A549 treated with AZD2906 at 1 μM for 4 hours (cell line): Measurements from ENCODE around the gene ANKRD13A. TPM values are rescaled to one million over a fixed set of nuclear protein-coding genes. Genes with fewer than 3 reads are reported as not detected.

ENCODE experiments used
- total RNA-seq: library from RNA; stranded (reverse); fragments of 200-300 nt; extraction: Qiagen RNA extraction; gene quantifications from 5 replicates; pipeline ENCODE4 v1.2.3, GENCODE V29; 2022

The ANKRD13A gene
- 13.6 to 20.7 TPM (median 14.7 TPM) in 5 replicates for total RNA-seq

DNA sequence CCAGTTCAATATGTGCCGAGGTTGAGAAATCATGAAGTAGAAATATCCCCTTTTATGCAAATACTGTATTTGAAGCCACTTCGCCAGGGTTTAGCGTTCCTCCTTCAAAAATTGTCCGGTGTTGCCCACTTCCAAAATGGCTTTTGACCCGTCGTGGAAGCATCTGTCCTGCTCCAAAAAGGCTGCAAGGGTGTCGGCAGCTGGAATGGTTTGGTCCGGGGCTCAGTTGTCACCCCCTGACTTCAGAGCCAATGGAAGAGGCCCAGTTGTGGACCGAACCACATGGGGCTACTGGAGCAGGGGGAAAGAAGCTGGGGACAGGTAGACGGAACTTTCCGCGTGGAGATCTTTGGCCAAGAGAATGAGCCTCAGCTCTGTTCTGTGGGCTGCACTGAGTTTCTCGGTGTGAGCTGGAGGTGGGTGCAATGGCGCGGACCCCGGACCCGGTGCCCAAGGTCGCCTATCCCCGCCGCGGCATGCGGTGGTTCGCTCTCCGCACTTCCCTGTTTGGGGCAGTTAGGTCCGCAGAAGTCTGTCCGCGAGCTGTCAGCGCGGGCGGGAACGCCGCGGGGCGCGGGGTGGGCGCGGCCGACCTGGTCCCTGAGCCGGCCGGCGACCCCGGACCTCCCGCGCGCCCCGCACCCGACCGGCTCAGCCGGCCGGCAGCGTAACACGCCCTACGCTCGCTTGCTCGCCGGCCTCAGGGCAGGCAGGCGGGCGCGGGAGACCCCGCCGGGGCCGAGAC is at the start of gene ANKRD13A:
ANKRD13A (plus strand) TSS at position 527 of the 745 bp plus-strand sequence. CDS start 259 bp downstream, outside the sequence.

DNA sequence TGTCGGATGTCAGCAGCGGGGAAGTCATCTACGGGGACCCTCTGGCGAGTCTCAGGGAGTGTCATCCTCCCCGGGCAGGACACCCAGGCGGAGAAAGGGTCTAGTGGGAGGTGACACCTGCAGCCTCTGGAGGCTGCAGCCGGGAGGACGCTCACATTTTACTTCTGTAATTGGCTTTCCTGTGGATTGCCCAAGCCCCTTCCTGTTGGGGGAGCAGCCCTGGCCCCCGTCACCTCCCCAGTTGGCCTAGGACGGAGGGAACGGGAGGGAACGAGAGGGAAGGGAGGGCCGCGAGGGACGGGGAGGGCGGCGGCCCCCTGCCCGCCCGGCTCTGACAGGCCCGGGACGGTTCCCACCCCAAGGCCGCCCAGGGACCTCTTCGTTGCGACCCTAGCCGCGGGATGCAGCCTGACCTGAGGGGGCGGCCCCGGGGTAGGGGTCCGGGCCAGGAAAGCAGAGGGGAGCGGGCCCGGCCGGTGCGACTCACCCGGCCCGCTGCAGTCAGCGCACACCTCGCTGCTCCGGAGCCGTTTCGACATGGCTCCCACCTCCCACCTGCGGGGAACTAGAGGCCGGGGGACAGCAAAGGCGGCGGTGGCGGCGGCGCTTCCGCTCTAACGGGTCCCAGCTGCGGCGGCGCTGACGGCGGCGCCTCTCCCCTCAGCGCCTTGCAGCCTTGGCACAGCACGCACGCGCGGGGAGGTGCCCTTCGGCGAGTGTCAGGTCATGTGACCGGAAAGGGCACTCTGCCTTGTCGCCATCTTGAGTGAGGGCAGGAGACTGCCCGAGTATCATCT is 3.3 kb upstream of the ANKRD13A start, which contains the start of gene GIT2:
GIT2 (minus strand) TSS at position 683 of the 797 bp plus-strand sequence; CDS start at position 539, 144 bp downstream.

DNA sequence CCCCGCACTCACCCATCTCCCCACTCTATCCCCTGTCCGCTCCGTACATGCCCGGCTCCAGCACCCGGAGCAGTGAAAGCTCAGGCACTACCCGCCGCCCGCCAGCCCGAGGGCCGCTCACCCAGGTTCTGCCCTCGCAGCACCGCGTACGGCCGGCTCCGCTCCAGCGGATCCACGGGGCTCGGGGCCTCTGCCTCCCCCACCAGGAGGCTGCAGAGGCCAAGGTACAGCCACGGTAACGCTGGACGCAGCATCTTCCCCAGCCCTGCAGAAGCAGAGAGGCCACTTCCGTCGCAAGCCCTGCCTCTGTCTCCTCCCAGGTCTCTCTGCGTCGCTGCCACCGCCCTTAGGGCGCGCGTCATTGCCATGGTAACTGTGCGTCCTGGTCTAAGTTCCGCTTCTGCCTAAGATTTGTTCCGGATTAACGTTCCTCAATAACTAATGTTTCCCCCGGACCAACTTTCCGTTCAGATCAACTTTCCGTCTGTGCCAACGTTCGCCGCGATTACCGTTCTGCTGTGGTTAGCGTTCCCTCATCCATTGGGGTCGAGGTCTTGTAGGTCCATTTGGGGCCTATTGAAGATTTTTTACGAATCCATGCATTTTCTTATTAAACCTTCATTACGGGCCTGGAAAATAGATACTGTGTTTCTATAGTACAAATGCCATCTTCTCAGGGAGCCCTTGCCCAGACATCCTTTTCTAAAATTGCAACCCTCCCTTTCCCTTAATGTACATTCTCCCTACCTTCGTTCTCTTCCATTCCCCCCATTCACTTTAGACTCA is 49.2 kb downstream of the ANKRD13A start, which contains the start of gene C12orf76:
C12orf76 (minus strand) TSS at position 281 of the 786 bp plus-strand sequence; CDS start at position 254, 27 bp downstream.

Other genes starting within 250 kb of the ANKRD13A start
- 0.07 to 0.11 TPM (median 0.08 TPM) in 5 replicates for gene TRPV4, start 166.0 kb upstream of the ANKRD13A start, total RNA-seq
- gene GLTP, start 118.9 kb upstream of the ANKRD13A start, total RNA-seq: 18.0 to 20.3 TPM (median 19.2 TPM) in 5 replicates
- gene TCHP, start 99.2 kb upstream of the ANKRD13A start, total RNA-seq: 15.2 to 17.6 TPM (median 16.0 TPM) in 5 replicates
- 16.5 to 20.2 TPM (median 18.8 TPM) in 5 replicates for gene GIT2, start 3.1 kb upstream of the ANKRD13A start, total RNA-seq
- 6.6 to 7.6 TPM (median 7.0 TPM) in 5 replicates for gene C12orf76, start 49.1 kb downstream of the ANKRD13A start, total RNA-seq
- 12.1 to 22.4 TPM (median 16.6 TPM) in 5 replicates for gene IFT81, start 124.9 kb downstream of the ANKRD13A start, total RNA-seq